ENCODE measurements around the gene RNF6.

Gene RNF6

DNA sequence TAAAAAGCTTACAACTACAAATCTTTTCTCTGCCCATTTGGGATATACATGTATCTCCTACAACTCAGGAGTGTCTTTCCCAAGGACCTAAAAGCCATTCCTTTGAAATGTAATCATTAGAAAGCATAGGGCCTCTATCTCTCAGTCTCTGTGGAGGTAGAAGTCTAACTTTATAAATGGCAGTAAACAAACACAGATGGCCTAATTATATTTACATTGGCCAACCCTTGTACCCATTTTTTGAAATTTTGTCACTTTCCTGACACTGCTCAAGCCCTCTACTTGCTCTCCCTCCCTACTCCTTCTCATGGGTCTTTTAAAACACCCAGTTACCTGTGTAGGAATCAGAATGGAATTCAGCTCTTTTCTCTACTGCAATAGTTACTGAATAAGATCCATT, 24.8 kb downstream of the RNF6 start:
- Histone ChIP-seq H3K27ac (ENCODE audit: insufficient read depth in 1 of 2, low read depth in 1 of 2, low read length in 2 of 2, poor library complexity in 1 of 2, severe bottlenecking in 2 of 2) (no peak overlapping the region), H3K9me3 (ENCODE audit: control extremely low read depth in 1 of 5, control insufficient read depth in 4 of 5, insufficient read depth in 2 of 5, low read depth in 1 of 5, low read length in 4 of 5) (peaks cover 3 to 26% (median 5%) of the 10 kb centered on the region in 5 experiments), H3K36me3 (ENCODE audit: control insufficient read depth in 4 of 4, insufficient read depth in 4 of 4, low read length in 3 of 4) (peaks cover 0 to 4% (median 0%) of the 10 kb centered on the region in 4 experiments), H3K4me3 (ENCODE audit: control insufficient read depth in 1 of 7, extremely low read depth in 1 of 7, insufficient read depth in 4 of 7, low read depth in 2 of 7, low read length in 6 of 7) (no peak overlapping the region), H3K4me1 (ENCODE audit: control extremely low read depth in 1 of 4, control insufficient read depth in 4 of 4, insufficient read depth in 4 of 4, low read length in 3 of 4) (no peaks in the 10 kb centered on the region), H3K27me3 (replicated peaks in 2 of 5; ENCODE audit: control insufficient read depth in 4 of 5, insufficient read depth in 5 of 5, low read length in 4 of 5) (no peaks in the 10 kb centered on the region)
- POLR2A ChIA-PET, result no interaction called here
- CTCF ChIA-PET, result no interaction called here
- DNase-seq, result no peak

DNA sequence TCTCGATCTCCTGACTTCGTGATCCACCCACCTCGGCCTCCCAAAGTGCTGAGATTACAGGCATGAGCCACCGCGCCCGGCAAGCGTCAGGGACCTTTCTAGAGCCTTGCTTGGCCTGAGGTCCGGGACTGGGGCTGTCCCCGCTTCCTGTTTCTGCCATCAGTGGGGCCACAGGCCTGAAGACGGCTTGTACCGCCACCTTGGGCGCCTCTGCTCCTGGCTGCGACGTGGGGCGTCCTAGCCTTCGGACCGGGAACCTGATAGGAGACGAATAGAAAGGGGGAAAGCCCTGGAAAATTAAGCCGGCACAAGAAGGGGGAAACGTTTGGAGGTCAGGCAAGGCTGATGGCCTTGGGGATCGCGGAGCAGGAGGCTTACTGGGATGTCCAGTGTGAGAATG, 35.1 kb downstream of the RNF6 start:
- Histone ChIP-seq H3K9me3 (ENCODE audit: control extremely low read depth in 1 of 5, control insufficient read depth in 4 of 5, insufficient read depth in 2 of 5, low read depth in 1 of 5, low read length in 4 of 5) (no peaks in the 10 kb centered on the region), H3K36me3 (ENCODE audit: control insufficient read depth in 4 of 4, insufficient read depth in 4 of 4, low read length in 3 of 4) (no peaks in the 10 kb centered on the region), H3K4me1 (ENCODE audit: control extremely low read depth in 1 of 4, control insufficient read depth in 4 of 4, insufficient read depth in 4 of 4, low read length in 3 of 4) (peaks cover 0 to 14% (median 9%) of the 10 kb centered on the region in 4 experiments), H3K4me3 (ENCODE audit: control insufficient read depth in 1 of 7, extremely low read depth in 1 of 7, insufficient read depth in 4 of 7, low read depth in 2 of 7, low read length in 6 of 7) (peak overlapping the region; percentile 3 to 77 (median 67)), H3K27ac (ENCODE audit: insufficient read depth in 1 of 2, low read depth in 1 of 2, low read length in 2 of 2, poor library complexity in 1 of 2, severe bottlenecking in 2 of 2) (peak overlapping the region in 1 of 2 experiments; percentile 71), H3K27me3 (replicated peaks in 2 of 5; ENCODE audit: control insufficient read depth in 4 of 5, insufficient read depth in 5 of 5, low read length in 4 of 5) (no peaks in the 10 kb centered on the region)
- ChIA-PET POLR2A (interaction anchor here (0.8 kb wide), 1 partner anchor 35 kb away, joined by 3 read pairs; the partner anchor contains the start of gene RNF6), CTCF (interaction anchor here (1.0 to 1.5 kb wide), 5 partner anchors 13 to 515 kb away, joined by 3 to 5 read pairs (median 4); partner anchors contain the start of gene RNF6)
- DNase-seq, result peak in 1 of 3 donors; percentile 11
- 62% methylated on average over 18 of the region's 22 CpGs for WGBS (ENCODE audit: insufficient coverage)

DNA sequence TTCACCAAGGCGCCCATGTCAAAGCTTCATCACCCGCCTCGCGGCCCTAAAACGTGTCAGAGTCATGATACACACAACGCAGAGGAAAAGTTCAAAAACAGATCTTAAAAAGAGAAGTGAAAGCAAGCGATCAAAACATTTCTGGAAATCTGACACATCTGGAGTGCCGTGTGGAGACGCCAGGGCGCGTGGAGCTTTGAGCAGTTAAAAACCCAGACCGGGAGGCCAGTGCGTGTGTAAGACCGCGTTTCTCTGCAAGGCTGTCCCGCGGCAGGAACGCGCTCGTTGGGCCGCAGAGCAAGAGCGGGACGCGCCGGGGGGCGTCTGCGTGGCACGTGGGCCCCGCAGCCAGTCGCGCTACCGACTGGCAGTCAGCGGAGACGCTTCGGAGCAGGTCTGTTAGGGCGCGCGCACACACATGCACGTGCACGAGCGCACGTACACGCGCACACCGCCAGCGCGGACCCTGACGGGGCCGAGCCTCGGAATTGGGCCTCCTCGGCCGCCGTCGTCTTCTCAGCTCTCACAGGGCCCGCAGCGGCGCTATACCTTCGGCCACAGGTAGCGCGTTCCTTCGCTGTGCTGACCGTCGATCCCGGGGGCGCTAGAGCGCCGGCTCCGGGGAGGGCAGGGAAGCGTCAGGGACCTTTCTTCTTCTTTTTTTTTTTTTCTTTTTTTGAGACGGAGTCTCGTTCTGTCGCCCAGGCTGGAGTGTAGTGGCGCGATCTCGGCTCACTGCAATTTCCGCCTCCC, 35.8 kb downstream of the RNF6 start:
- Histone ChIP-seq H3K27me3 (replicated peaks in 2 of 5; ENCODE audit: control insufficient read depth in 4 of 5, insufficient read depth in 5 of 5, low read length in 4 of 5) (no peaks in the 10 kb centered on the region), H3K4me3 (ENCODE audit: control insufficient read depth in 1 of 7, extremely low read depth in 1 of 7, insufficient read depth in 4 of 7, low read depth in 2 of 7, low read length in 6 of 7) (peak overlapping the region; percentile 67 to 89 (median 71)), H3K9me3 (ENCODE audit: control extremely low read depth in 1 of 5, control insufficient read depth in 4 of 5, insufficient read depth in 2 of 5, low read depth in 1 of 5, low read length in 4 of 5) (no peaks in the 10 kb centered on the region), H3K27ac (ENCODE audit: insufficient read depth in 1 of 2, low read depth in 1 of 2, low read length in 2 of 2, poor library complexity in 1 of 2, severe bottlenecking in 2 of 2) (peak overlapping the region; percentile 17 to 71), H3K4me1 (ENCODE audit: control extremely low read depth in 1 of 4, control insufficient read depth in 4 of 4, insufficient read depth in 4 of 4, low read length in 3 of 4) (peaks cover 0 to 14% (median 9%) of the 10 kb centered on the region in 4 experiments), H3K36me3 (ENCODE audit: control insufficient read depth in 4 of 4, insufficient read depth in 4 of 4, low read length in 3 of 4) (no peaks in the 10 kb centered on the region)
- WGBS (ENCODE audit: insufficient coverage), result under 1% methylated on average over 66 of the region's 76 CpGs
- DNase-seq, result peak; percentile 96 to 98 (median 98)
- ChIA-PET POLR2A (interaction anchor here (0.8 kb wide), 1 partner anchor 36 kb away, joined by 3 read pairs; the partner anchor contains the start of gene RNF6), CTCF (interaction anchor here (0.9 to 3.9 kb wide), 12 partner anchors 17 to 520 kb away, joined by 3 to 69 read pairs (median 6); no protein-coding TSS in a partner anchor)

DNA sequence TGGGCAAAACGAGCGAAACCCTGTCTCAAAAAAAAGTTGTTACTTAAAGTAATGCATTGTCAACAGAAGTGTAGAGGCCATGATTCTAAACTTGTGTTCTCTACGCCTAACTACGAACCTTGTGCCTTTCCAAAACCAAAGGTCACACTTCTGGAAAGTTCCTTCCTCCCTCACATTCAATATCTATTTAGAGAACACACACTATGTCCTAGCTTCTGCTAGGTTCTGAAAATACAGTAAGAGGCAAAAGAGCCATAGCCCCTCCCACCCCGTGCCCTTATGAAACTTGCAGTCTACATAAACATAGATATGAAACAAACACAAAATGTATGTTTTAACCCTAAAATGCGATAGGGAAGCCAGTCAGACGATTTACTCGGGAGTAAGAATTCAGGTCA, 36.4 kb downstream of the RNF6 start:
- H3K27me3 ChIP-seq (replicated peaks in 2 of 5; ENCODE audit: control insufficient read depth in 4 of 5, insufficient read depth in 5 of 5, low read length in 4 of 5), result no peaks in the 10 kb centered on the region
- CTCF ChIA-PET, result interaction anchor here (0.9 to 3.9 kb wide), 19 partner anchors 9 to 520 kb away, joined by 3 to 69 read pairs (median 5); no protein-coding TSS in a partner anchor
- peak overlapping the region; percentile 17 to 71 for H3K27ac ChIP-seq (ENCODE audit: insufficient read depth in 1 of 2, low read depth in 1 of 2, low read length in 2 of 2, poor library complexity in 1 of 2, severe bottlenecking in 2 of 2)
- H3K4me1 ChIP-seq (ENCODE audit: control extremely low read depth in 1 of 4, control insufficient read depth in 4 of 4, insufficient read depth in 4 of 4, low read length in 3 of 4), result peaks cover 0 to 14% (median 9%) of the 10 kb centered on the region in 4 experiments
- H3K36me3 ChIP-seq (ENCODE audit: control insufficient read depth in 4 of 4, insufficient read depth in 4 of 4, low read length in 3 of 4), result no peaks in the 10 kb centered on the region
- WGBS (ENCODE audit: insufficient coverage), result 31% methylated on average over 6 of the region's 8 CpGs
- H3K9me3 ChIP-seq (ENCODE audit: control extremely low read depth in 1 of 5, control insufficient read depth in 4 of 5, insufficient read depth in 2 of 5, low read depth in 1 of 5, low read length in 4 of 5), result no peaks in the 10 kb centered on the region
- POLR2A ChIA-PET, result no interaction called here
- H3K4me3 ChIP-seq (ENCODE audit: control insufficient read depth in 1 of 7, extremely low read depth in 1 of 7, insufficient read depth in 4 of 7, low read depth in 2 of 7, low read length in 6 of 7), result peak overlapping the region; percentile 67 to 89 (median 71)
- DNase-seq, result no peak

DNA sequence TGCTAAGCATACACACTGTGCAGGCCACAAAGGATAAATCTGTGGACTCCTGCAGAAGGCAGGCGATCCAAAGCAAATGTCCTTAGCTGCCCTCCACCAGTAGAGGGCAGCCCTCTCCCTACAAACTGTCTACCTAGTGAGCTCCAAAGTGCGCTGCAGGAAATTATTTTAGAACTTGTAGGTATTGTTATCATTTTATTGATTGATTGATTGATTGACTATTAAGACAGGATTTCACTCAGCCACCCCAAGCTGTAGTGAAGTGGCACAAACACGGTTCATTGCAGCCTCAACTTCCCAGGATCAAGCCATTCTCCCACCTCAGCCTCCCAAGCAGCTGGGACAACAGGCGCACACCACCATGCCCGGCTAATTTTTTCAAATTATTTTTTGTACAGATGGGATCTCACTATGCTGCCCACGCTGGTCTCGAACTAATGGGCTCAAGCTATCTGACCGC, 37.3 kb downstream of the RNF6 start:
- ChIA-PET CTCF (interaction anchor here (0.7 to 3.9 kb wide), 27 partner anchors 9 to 742 kb away, joined by 3 to 69 read pairs (median 4); no protein-coding TSS in a partner anchor), POLR2A (no interaction called here)
- 69% methylated on average over 7 of the region's 8 CpGs for WGBS (ENCODE audit: insufficient coverage)
- H3K4me3 ChIP-seq (ENCODE audit: control insufficient read depth in 1 of 7, extremely low read depth in 1 of 7, insufficient read depth in 4 of 7, low read depth in 2 of 7, low read length in 6 of 7), result no peak overlapping the region
- peaks cover 0 to 14% (median 9%) of the 10 kb centered on the region in 4 experiments for H3K4me1 ChIP-seq (ENCODE audit: control extremely low read depth in 1 of 4, control insufficient read depth in 4 of 4, insufficient read depth in 4 of 4, low read length in 3 of 4)
- DNase-seq, result peak; percentile 70 to 85 (median 83)
- H3K27ac ChIP-seq (ENCODE audit: insufficient read depth in 1 of 2, low read depth in 1 of 2, low read length in 2 of 2, poor library complexity in 1 of 2, severe bottlenecking in 2 of 2), result no peak overlapping the region
- no peaks in the 10 kb centered on the region for H3K36me3 ChIP-seq (ENCODE audit: control insufficient read depth in 4 of 4, insufficient read depth in 4 of 4, low read length in 3 of 4)
- H3K27me3 ChIP-seq (replicated peaks in 2 of 5; ENCODE audit: control insufficient read depth in 4 of 5, insufficient read depth in 5 of 5, low read length in 4 of 5), result no peaks in the 10 kb centered on the region
- H3K9me3 ChIP-seq (ENCODE audit: control extremely low read depth in 1 of 5, control insufficient read depth in 4 of 5, insufficient read depth in 2 of 5, low read depth in 1 of 5, low read length in 4 of 5), result no peaks in the 10 kb centered on the region

DNA sequence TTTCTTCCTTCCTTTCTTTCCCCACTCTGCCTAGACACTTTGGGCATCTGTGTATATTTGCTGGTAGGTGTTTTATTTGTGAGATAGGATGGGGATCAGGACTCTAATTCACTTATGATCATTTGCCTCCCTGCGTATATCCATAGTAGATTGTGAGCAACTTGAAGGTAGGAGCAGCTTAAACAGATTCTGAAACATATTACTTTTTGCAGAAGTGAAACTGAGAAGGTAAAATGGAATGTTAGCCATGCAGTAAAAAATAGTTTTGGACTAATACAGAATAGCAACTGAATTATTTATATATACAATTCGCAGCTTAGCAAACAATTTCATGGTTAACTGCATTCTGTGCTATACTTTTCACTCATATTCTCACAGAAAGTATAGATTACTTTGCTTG, 38.7 kb downstream of the RNF6 start:
- ChIA-PET CTCF (interaction anchor here (1.0 to 3.9 kb wide), 6 partner anchors 14 to 523 kb away, joined by 3 to 69 read pairs (median 6); no protein-coding TSS in a partner anchor), POLR2A (no interaction called here)
- Histone ChIP-seq H3K27me3 (replicated peaks in 2 of 5; ENCODE audit: control insufficient read depth in 4 of 5, insufficient read depth in 5 of 5, low read length in 4 of 5) (peaks cover 0 to 2% (median 0%) of the 10 kb centered on the region in 5 experiments), H3K4me3 (ENCODE audit: control insufficient read depth in 1 of 7, extremely low read depth in 1 of 7, insufficient read depth in 4 of 7, low read depth in 2 of 7, low read length in 6 of 7) (no peak overlapping the region), H3K4me1 (ENCODE audit: control extremely low read depth in 1 of 4, control insufficient read depth in 4 of 4, insufficient read depth in 4 of 4, low read length in 3 of 4) (peaks cover 0 to 14% (median 9%) of the 10 kb centered on the region in 4 experiments), H3K9me3 (ENCODE audit: control extremely low read depth in 1 of 5, control insufficient read depth in 4 of 5, insufficient read depth in 2 of 5, low read depth in 1 of 5, low read length in 4 of 5) (no peaks in the 10 kb centered on the region), H3K36me3 (ENCODE audit: control insufficient read depth in 4 of 4, insufficient read depth in 4 of 4, low read length in 3 of 4) (no peaks in the 10 kb centered on the region), H3K27ac (ENCODE audit: insufficient read depth in 1 of 2, low read depth in 1 of 2, low read length in 2 of 2, poor library complexity in 1 of 2, severe bottlenecking in 2 of 2) (no peak overlapping the region)
- no CpG with 5 or more reads among the region's 2 CpGs for WGBS (ENCODE audit: insufficient coverage)
- DNase-seq, result no peak

DNA sequence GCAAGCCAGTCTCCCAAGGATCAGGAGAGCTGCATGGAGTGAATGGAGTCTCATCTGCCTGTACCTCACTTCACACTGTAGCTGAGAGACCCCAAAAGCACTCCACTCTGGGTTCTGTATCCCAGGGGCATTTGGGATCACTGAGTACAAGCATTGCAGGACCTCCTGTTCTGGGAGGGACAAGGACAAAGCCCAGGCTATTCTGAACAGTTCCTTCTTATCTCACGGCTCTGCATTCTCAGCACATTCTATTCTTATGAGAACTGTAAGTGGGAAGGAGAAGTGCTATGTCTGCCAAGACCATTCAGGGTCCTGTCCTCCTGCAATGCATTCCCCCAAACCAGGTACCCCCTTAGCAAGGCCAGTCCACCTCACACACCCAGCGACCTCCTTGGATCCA, 42.8 kb downstream of the RNF6 start:
- no CpG with 5 or more reads among the region's 2 CpGs for WGBS (ENCODE audit: insufficient coverage)
- H3K36me3 ChIP-seq (ENCODE audit: control insufficient read depth in 4 of 4, insufficient read depth in 4 of 4, low read length in 3 of 4), result no peaks in the 10 kb centered on the region
- H3K27ac ChIP-seq (ENCODE audit: insufficient read depth in 1 of 2, low read depth in 1 of 2, low read length in 2 of 2, poor library complexity in 1 of 2, severe bottlenecking in 2 of 2), result no peak overlapping the region
- H3K4me1 ChIP-seq (ENCODE audit: control extremely low read depth in 1 of 4, control insufficient read depth in 4 of 4, insufficient read depth in 4 of 4, low read length in 3 of 4), result no peaks in the 10 kb centered on the region
- POLR2A ChIA-PET, result no interaction called here
- no peak for DNase-seq
- H3K9me3 ChIP-seq (ENCODE audit: control extremely low read depth in 1 of 5, control insufficient read depth in 4 of 5, insufficient read depth in 2 of 5, low read depth in 1 of 5, low read length in 4 of 5), result no peaks in the 10 kb centered on the region
- CTCF ChIA-PET, result no interaction called here
- peaks cover 0 to 2% (median 0%) of the 10 kb centered on the region in 5 experiments for H3K27me3 ChIP-seq (replicated peaks in 2 of 5; ENCODE audit: control insufficient read depth in 4 of 5, insufficient read depth in 5 of 5, low read length in 4 of 5)
- no peak overlapping the region for H3K4me3 ChIP-seq (ENCODE audit: control insufficient read depth in 1 of 7, extremely low read depth in 1 of 7, insufficient read depth in 4 of 7, low read depth in 2 of 7, low read length in 6 of 7)
